SHP77 (cell line): Measurements from ENCODE around the gene SNAPC3.

Experiments
- DNase-seq, 2 experiments: peaks; one replicate each; lab custom pipeline; 2025; lab: John Stamatoyannopoulos, UW

Gene SNAPC3

GRCh38 chr9:15492485-15493150 lies 69.9 kb downstream of the SNAPC3 start:
- DNase-seq: no peak

- DNase-seq: no peak
Observed at GRCh38 chr9:15498246-15498995, 75.7 kb downstream of the SNAPC3 start.

- DNase-seq: no peak
Observed at GRCh38 chr9:15499139-15499538, 76.5 kb downstream of the SNAPC3 start.

GRCh38 chr9:15501179-15501578 lies 78.5 kb downstream of the SNAPC3 start:
- no peak for DNase-seq

- no peak for DNase-seq
Observed at GRCh38 chr9:15501803-15502202, 79.1 kb downstream of the SNAPC3 start.

- no peak for DNase-seq
Observed at GRCh38 chr9:15505921-15506320, 83.2 kb downstream of the SNAPC3 start.

- peak in 1 of 2 experiments; percentile 53 for DNase-seq
Observed at GRCh38 chr9:15509931-15510788, 87.5 kb downstream of the SNAPC3 start.

- peak; percentile 54 to 60 for DNase-seq
Observed at GRCh38 chr9:15510789-15511575, 88.3 kb downstream of the SNAPC3 start, which contains the start of gene PSIP1. Gene PSIP1 (minus strand): TSS chr9:15510970. CDS start chr9:15510188, 782 bp downstream.
